GM21737 (cell line): ENCODE data around the gene TRMT2A.
"Not testable (repeated sequence)": the region's sequence is repeated elsewhere in the genome, so short reads cannot be mapped to it uniquely, and the experiment has no call there.

Experiments used
- ATAC-seq: cut with Tn5 transposase; IDR thresholded peaks from one replicate; pipeline ENCODE4 v1.9.1; 2021; ENCODE audit warnings: mild to moderate bottlenecking, moderate library complexity; ENCODE audit not compliant: unreplicated experiment

Gene TRMT2A

DNA sequence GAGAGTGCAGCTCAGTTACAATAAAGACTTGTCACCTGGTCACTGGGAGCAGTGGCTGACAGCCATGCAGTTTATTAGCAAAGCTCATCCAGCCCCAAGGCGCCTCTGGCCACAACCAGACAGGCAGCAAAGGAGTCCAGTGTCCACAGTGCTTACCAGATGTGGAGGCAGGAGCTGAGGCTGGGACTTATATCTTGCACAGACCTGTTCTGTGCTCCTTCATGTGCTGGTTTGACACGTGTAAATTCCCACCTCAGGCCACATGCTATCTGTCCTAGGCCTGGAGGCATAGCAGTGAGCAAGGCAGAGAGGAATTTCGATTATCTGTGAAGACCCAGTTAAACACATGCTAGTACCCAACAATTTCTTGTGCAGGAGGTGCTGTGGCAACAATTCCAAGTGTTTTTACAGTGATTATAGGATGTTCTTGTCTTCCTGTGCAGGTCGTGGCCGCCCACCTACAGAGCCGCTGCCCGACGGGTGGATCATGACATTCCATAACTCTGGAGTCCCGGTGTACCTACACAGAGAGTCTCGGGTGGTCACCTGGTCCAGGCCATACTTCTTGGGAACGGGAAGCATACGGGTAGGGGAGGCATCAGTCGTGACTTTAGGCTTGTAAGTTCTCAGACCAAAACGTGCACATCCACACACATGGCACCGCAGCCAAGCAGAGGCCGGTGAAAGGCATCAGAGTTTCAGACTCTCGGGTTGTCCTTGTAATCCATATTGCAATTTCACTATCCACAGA lies 27.6 kb downstream of the TRMT2A start:
- ATAC-seq, result no peak

DNA sequence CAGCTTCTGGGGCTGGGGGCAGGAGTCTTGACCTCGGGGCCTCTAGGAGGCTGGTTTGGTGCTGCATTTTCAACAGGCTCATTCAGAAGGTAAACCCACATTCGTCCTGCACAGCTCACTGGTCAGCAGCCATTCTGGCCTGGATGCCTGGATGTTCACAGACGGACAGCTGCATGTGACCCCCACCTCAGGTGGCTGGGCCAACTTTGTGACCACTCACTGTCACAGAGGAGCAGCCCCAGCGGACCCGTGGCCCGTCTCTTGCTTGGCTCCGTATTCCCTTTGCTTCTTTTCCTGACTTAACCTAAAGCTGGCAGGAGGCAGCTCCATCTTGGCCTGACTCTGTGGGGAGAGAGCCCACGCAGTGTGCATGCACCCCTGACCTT lies 28.8 kb downstream of the TRMT2A start:
- no peak for ATAC-seq

- no peak for ATAC-seq
Observed at GRCh38 chr22:20087319-20088262, 29.4 kb downstream of the TRMT2A start.

DNA sequence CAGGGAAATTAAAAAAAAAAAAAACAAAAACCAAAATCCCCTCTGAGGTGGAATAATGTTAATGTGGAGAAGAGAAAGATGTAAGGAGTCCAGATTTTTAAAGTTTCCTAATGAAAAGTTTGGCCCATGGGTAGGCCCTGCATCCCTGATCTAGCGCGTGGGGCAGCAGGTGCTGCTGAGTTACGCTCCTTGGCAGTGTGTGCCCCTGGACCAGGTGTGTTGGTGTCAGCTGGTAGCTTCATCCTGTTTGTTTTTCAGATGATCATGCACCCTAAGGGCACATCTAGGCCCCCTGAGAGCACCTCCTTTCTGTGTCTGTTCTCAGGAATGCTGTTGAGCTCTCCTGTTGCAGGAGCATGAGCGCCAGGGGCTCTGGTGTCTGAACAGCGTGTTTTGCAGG lies 30.3 kb downstream of the TRMT2A start:
- ATAC-seq, result no peak

DNA sequence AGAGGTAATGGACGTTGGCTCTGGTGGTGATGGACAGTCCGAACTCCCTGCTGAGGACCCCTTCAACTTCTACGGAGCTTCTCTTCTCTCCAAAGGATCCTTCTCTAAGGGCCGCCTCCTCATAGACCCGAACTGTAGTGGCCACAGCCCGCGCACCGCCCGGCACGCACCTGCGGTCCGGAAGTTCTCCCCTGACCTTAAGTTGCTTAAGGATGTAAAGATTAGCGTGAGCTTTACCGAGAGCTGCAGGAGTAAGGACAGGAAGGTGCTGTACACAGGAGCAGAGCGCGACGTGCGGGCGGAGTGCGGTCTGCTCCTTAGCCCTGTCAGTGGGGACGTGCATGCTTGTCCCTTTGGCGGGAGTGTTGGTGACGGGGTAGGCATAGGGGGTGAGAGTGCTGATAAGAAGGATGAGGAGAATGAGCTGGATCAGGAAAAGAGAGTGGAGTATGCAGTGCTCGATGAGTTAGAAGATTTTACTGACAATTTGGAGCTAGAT lies 30.9 kb downstream of the TRMT2A start:
- ATAC-seq, result no peak

DNA sequence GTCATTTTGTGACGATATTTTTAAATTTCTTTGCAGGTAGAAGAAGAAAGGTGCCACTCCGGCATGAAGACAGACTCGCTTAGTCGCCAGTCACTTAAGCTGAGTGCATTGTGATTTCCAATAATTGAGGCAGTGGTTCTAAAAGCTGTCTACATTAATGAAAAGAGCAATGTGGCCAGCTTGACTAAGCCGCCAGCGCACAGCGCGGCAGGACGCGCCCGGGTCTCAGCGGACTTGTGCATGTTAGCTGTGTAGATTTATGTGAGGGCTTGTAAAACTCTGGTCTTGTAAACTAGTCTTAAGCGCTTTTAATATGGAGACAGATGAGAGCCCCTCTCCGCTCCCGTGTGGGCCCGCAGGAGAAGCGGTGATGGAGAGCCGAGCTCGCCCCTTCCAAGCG lies 31.4 kb downstream of the TRMT2A start:
- no peak for ATAC-seq

DNA sequence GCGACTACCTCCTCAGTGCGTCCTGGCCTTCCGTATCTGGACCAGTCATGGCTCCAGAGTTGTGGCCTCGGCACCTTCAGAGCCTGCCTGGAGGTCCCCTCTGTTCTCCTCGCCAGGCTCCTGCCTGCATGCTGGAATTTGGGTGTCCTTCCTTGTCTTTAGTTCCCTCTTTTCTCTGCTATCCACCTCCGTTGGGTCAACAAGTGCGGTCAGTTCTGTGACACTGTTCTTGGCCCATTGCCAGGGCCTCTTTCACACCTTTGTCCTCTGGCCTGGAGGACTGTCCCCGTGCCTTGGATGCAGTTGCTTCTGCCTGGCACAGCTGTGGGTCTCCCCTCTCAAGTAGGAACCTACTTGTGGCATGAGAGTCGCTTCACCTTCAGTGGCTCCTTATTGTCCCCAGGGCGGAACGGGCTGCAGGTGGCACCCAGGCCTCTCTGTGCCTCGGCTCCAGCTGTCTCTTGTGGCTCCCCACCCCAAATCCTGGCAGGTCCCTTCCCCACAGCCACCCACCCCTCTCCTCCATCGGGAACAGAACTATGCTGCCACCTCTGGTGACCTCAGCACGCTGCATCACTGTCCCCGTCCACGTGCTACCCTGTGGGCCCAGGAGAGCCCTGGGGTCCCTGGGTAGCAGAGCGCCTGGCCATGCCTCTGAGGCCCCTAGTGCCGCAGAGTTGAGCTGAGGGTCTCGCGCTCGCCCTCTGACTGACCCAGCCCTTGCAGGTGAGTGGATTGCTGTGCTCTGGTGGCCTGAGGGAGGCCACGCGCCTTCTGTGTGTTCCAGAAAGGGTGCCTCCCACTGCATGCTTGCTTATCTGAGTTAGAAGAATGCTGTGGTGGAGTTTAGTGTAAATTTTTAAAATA lies 32.2 kb downstream of the TRMT2A start:
- no peak for ATAC-seq

DNA sequence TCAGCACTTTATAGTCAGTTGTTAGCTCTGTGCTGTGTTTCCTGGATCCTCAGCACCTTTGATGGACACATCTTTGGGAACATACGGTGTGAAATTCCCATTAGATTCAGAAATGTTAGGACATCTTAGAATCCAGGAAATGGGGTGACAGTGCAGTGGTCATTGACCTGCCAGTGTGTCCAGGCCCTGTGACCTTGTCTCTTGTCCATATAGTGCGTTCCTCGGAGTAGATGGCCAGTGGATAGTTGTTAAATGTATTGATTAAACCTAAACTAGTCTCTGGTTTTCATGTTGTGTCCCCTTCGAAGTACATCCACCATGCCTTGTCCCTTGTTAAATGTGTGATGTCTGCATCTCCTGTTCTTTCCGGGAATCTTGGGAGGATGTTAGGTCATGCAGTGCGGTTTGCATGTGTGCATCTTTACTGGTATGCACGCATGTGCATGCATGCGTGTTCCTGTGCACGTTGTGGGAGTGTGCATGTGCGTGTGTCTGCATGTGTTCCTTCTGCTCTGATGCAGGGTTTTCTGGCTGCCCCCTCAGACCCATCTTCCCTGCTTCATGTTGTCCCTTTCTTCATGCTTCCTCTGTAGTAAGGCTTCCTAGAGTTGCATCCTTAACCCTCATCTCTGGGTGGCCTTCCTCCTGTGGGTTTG lies 33.0 kb downstream of the TRMT2A start:
- no peak for ATAC-seq

GRCh38 chr22:20083157-20083890 lies 33.7 kb downstream of the TRMT2A start:
- ATAC-seq, result no peak

GRCh38 chr22:20080776-20081654 lies 36.0 kb downstream of the TRMT2A start:
- no peak for ATAC-seq

GRCh38 chr22:20080445-20080775 lies 36.6 kb downstream of the TRMT2A start:
- ATAC-seq, result peak; percentile 59

- peak; percentile 86 for ATAC-seq
Observed at GRCh38 chr22:20079745-20080444, 37.1 kb downstream of the TRMT2A start, which contains the start of gene DGCR8. Gene DGCR8, plus strand, starts transcription at chr22:20080241. Its CDS starts 5,723 bp downstream, at chr22:20085964.

- no peak for ATAC-seq
Observed at GRCh38 chr22:20076627-20077172, 40.3 kb downstream of the TRMT2A start.

GRCh38 chr22:20071524-20071972 lies 45.5 kb downstream of the TRMT2A start:
- no peak for ATAC-seq

GRCh38 chr22:20069331-20070042 lies 47.5 kb downstream of the TRMT2A start:
- ATAC-seq, result no peak

DNA sequence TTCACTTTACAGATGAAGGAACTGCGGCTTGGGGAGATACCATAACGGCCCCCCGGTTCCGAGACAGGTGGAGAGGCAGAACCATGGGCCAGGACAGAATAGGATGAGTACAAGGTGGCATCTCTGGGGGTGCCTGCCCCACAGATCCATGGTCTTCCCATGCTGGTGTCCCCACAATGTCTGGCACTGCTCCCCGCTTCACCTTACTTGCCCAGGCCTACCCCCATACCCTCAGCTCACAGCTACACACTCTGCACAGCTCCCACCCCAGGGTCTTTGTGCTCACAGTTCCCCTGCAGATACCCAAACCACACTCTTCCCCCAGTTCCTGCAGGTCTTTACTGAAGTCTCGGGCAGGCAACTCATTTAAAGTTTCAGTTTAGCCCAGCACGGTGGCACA lies 48.4 kb downstream of the TRMT2A start:
- ATAC-seq, result no peak

- ATAC-seq, result not testable (repeated sequence)
Observed at GRCh38 chr22:20067384-20067682, 49.7 kb downstream of the TRMT2A start.
